DOHH2 (cell line): ENCODE results near the gene CADPS.

Experiments used
- H3F3A ChIP-seq: fragments of 200-600 bp; sonication (generic), shearing (Covaris generic); 2 replicates; pipeline ENCODE4 v1.6.0; 2016; ENCODE audit warnings: antibody characterized with exemption, mild to moderate bottlenecking; ENCODE audit not compliant: control insufficient read depth, insufficient read depth
- H3K27ac ChIP-seq: fragments of 200-600 bp; sonication (generic); 2 replicates; pipeline ENCODE4 v1.5.1; 2014; ENCODE audit warnings: low read depth, mild to moderate bottlenecking, low read length, moderate library complexity
- H3K27me3 ChIP-seq: fragments of 200-600 bp; sonication (generic); 2 replicates; pipeline ENCODE4 v1.6.1; 2014; ENCODE audit warnings: mild to moderate bottlenecking, low read length, mixed read lengths; ENCODE audit not compliant: control insufficient read depth
- H3K36me3 ChIP-seq: fragments of 200-600 bp; sonication (generic); 2 replicates; pipeline ENCODE4 v1.6.1; 2014; ENCODE audit warnings: mild to moderate bottlenecking, low read length, moderate library complexity, mixed read lengths; ENCODE audit not compliant: control insufficient read depth
- H3K4me1 ChIP-seq: fragments of 200-600 bp; sonication (generic); 2 replicates; pipeline ENCODE4 v1.6.1; 2014; ENCODE audit warnings: mild to moderate bottlenecking, low read length, mixed read lengths; ENCODE audit not compliant: control insufficient read depth
- H3K4me2 ChIP-seq: fragments of 200-600 bp; sonication (generic); 2 replicates; pipeline ENCODE4 v1.6.0; 2014; ENCODE audit warnings: mild to moderate bottlenecking, low read length, moderate library complexity
- H3K4me3 ChIP-seq: fragments of 200-600 bp; sonication (generic); 2 replicates; pipeline ENCODE4 v1.5.1; 2014; ENCODE audit warnings: mild to moderate bottlenecking, low read length, mixed read lengths
- H3K79me2 ChIP-seq: fragments of 200-600 bp; sonication (generic); 2 replicates; pipeline ENCODE4 v1.6.1; 2014; ENCODE audit warnings: mild to moderate bottlenecking, low read length, mixed read lengths; ENCODE audit not compliant: control insufficient read depth
- H3K9me2 ChIP-seq: fragments of 200-600 bp; sonication (generic); replicated peaks from 2 replicates; pipeline ENCODE4 v1.6.1; 2014; ENCODE audit warnings: mild to moderate bottlenecking, low read length, mixed read lengths; ENCODE audit not compliant: control insufficient read depth
- H3K9me3 ChIP-seq: fragments of 200-600 bp; sonication (generic); 2 replicates; pipeline ENCODE4 v1.6.1; 2014; ENCODE audit warnings: antibody characterized with exemption, low read length, mixed read lengths; ENCODE audit not compliant: control insufficient read depth, insufficient read depth
- H4K20me1 ChIP-seq: fragments of 200-600 bp; sonication (generic); 2 replicates; pipeline ENCODE4 v1.6.0; 2014; ENCODE audit warnings: low read depth, mild to moderate bottlenecking, antibody characterized with exemption, low read length, moderate library complexity; ENCODE audit not compliant: control insufficient read depth, insufficient read depth
- CTCF ChIP-seq: fragments of 200-600 bp; sonication (generic); IDR thresholded peaks from one replicate; pipeline ENCODE4 v1.5.1; 2014; ENCODE audit warnings: antibody characterized with exemption, mild to moderate bottlenecking, low read depth, low read length; ENCODE audit not compliant: poor library complexity, severe bottlenecking
- EZH2phosphoT487 ChIP-seq: fragments of 200-600 bp; sonication (generic); IDR thresholded peaks from 2 replicates; pipeline ENCODE4 v1.6.1; 2017; ENCODE audit warnings: borderline replicate concordance, mild to moderate bottlenecking, antibody characterized with exemption, low read length, moderate library complexity, mixed read lengths

The CADPS gene

GRCh38 chr3:62718515-62719320, 156.5 kb downstream of the CADPS start:
- H4K20me1 ChIP-seq: no peaks in the 10 kb centered on the region
- no peak overlapping the region for H3K4me2 ChIP-seq
- no peaks in the 10 kb centered on the region for H3K9me2 ChIP-seq
- peaks cover 72% of the 10 kb centered on the region for H3K4me1 ChIP-seq
- H3K27me3 ChIP-seq: no peaks in the 10 kb centered on the region
- H3K79me2 ChIP-seq: peaks cover 7% of the 10 kb centered on the region
- H3K27ac ChIP-seq: no peak overlapping the region
- H3F3A ChIP-seq: peaks cover 21% of the 10 kb centered on the region
- TF ChIP-seq CTCF (no peak), EZH2phosphoT487 (no peak)
- no peaks in the 10 kb centered on the region for H3K9me3 ChIP-seq
- H3K36me3 ChIP-seq: 0 out of 2 replicates have a peak, but pooled peaks cover 4% of the 10 kb centered on the region
- no peak overlapping the region for H3K4me3 ChIP-seq

DNA sequence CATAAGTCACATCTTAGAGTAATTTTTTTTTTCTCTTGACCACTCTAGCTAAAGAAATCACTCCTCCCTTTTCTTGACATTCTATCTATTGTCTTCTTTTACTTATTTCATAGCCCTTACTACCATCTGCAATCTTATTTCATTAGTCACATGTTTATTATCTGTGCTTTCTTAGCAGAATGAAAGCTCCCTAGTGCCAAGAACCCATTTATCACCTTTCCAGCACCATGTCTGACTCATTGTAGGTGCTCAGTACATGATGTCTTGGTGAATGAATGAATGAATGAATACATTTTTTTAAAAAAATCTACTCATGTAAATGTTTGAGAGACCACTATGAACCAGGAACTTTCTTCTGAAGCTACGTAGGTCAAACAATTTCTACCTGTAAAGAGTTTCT, 157.2 kb downstream of the CADPS start:
- Histone ChIP-seq H3K36me3 (0 out of 2 replicates have a peak, but pooled peaks cover 4% of the 10 kb centered on the region), H4K20me1 (no peaks in the 10 kb centered on the region)

DNA sequence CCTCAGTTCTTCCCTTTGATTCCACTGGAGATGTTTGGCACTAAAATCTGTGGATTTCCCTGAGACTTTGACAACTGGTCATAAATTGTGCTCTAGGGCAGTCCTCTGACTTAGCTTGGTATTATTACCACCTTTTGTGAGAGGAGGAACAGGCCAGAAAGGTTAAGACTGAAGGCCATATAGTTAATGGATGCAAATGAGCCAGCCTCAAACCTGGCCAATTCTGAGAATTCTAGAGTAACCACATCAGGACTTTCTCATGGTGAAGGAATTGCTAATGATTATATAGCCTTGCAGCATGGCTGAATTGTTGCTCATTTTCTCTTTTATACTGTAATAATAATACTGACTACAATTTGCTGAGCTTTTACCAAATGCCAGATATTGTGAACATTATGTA, 162.5 kb downstream of the CADPS start:
- Histone ChIP-seq H3F3A (peaks cover 14% of the 10 kb centered on the region), H3K9me2 (no peaks in the 10 kb centered on the region), H3K4me3 (no peak overlapping the region), H3K9me3 (no peaks in the 10 kb centered on the region), H3K36me3 (no peaks in the 10 kb centered on the region), H3K27me3 (no peaks in the 10 kb centered on the region), H3K79me2 (no peaks in the 10 kb centered on the region), H3K27ac (no peak overlapping the region; the same call in 1 of the 2 replicates), H3K4me1 (peaks cover 85% of the 10 kb centered on the region), H3K4me2 (no peak overlapping the region), H4K20me1 (no peaks in the 10 kb centered on the region)
- TF ChIP-seq EZH2phosphoT487 (no peak), CTCF (no peak)

More for the DNA sequence above, 157.2 kb downstream of the CADPS start:
- Histone ChIP-seq H3K27ac (no peak overlapping the region), H3F3A (peaks cover 16% of the 10 kb centered on the region), H3K9me3 (no peaks in the 10 kb centered on the region), H3K4me2 (no peak overlapping the region), H3K9me2 (no peaks in the 10 kb centered on the region), H3K79me2 (peaks cover 7% of the 10 kb centered on the region), H3K4me3 (no peak overlapping the region), H3K4me1 (peaks cover 72% of the 10 kb centered on the region), H3K27me3 (no peaks in the 10 kb centered on the region)
- no peak for TF ChIP-seq CTCF
- no peak for TF ChIP-seq EZH2phosphoT487
